Parathyroid adenoma (tissue), 2 donors: ENCODE measurements around the gene ZCCHC14.

Source experiments
- H2AFZ ChIP-seq: fragments of 300-600 bp; sonication (generic); one replicate; pipeline ENCODE4 v1.7.0; 2017; ENCODE audit warnings: antibody characterized with exemption, mild to moderate bottlenecking
- H3K27ac ChIP-seq: fragments of 300-600 bp; sonication (generic); one replicate; pipeline ENCODE4 v1.7.0; 2017
- H3K27me3 ChIP-seq: fragments of 300-600 bp; sonication (generic); one replicate; pipeline ENCODE4 v1.7.0; 2017; ENCODE audit warnings: low read length; ENCODE audit not compliant: control insufficient read depth, insufficient read depth
- H3K36me3 ChIP-seq: fragments of 300-600 bp; sonication (generic); one replicate; pipeline ENCODE4 v1.7.0; 2017; ENCODE audit warnings: low read length; ENCODE audit not compliant: control insufficient read depth, insufficient read depth
- H3K4me1 ChIP-seq: fragments of 300-600 bp; sonication (generic); one replicate; pipeline ENCODE4 v1.7.0; 2017; ENCODE audit warnings: control low read depth
- H3K4me2 ChIP-seq: fragments of 300-600 bp; sonication (generic); one replicate; pipeline ENCODE4 v1.7.0; 2017; ENCODE audit warnings: low read length
- H3K4me3 ChIP-seq: fragments of 300-600 bp; sonication (generic); one replicate; pipeline ENCODE4 v1.7.0; 2017; ENCODE audit warnings: low read depth, low read length
- H3K79me2 ChIP-seq: fragments of 300-600 bp; sonication (generic); one replicate; pipeline ENCODE4 v1.7.0; 2017; ENCODE audit warnings: control low read depth
- H3K9ac ChIP-seq: fragments of 300-600 bp; sonication (generic); one replicate; pipeline ENCODE4 v1.7.0; 2017; ENCODE audit warnings: mild to moderate bottlenecking
- H3K9me3 ChIP-seq: fragments of 300-600 bp; sonication (generic); one replicate; pipeline ENCODE4 v1.7.0; 2017; ENCODE audit warnings: low read length; ENCODE audit not compliant: control insufficient read depth
- CTCF ChIP-seq: fragments of 300-600 bp; sonication (generic); IDR thresholded peaks from one replicate; pipeline ENCODE4 v1.7.0; 2017; ENCODE audit warnings: antibody characterized with exemption, mild to moderate bottlenecking
- donor health status: primary hyperparathyroidism.

Gene ZCCHC14

GRCh38 chr16:87369796-87370719 is 122.8 kb downstream of the ZCCHC14 start:
- H3K4me1 ChIP-seq: peaks cover 3% of the 10 kb centered on the region
- H3K9me3 ChIP-seq: no peaks in the 10 kb centered on the region
- no peaks in the 10 kb centered on the region for H3K36me3 ChIP-seq
- H2AFZ ChIP-seq: no peak overlapping the region
- TF ChIP-seq CTCF: no peak
- H3K79me2 ChIP-seq: peaks cover 88% of the 10 kb centered on the region
- no peak overlapping the region for H3K4me2 ChIP-seq
- H3K27ac ChIP-seq: no peak overlapping the region
- no peaks in the 10 kb centered on the region for H3K27me3 ChIP-seq
- H3K4me3 ChIP-seq: no peak overlapping the region
- H3K9ac ChIP-seq: no peak overlapping the region

- Histone ChIP-seq H3K9ac (no peak overlapping the region), H2AFZ (no peak overlapping the region), H3K4me3 (no peak overlapping the region), H3K79me2 (peaks cover 80% of the 10 kb centered on the region), H3K4me1 (peaks cover 7% of the 10 kb centered on the region), H3K36me3 (no peaks in the 10 kb centered on the region), H3K27ac (no peak overlapping the region), H3K9me3 (no peaks in the 10 kb centered on the region), H3K4me2 (no peak overlapping the region), H3K27me3 (no peaks in the 10 kb centered on the region)
- TF ChIP-seq CTCF: no peak
Observed at GRCh38 chr16:87369117-87369765, 123.6 kb downstream of the ZCCHC14 start.

GRCh38 chr16:87368029-87368770 is 124.6 kb downstream of the ZCCHC14 start:
- Histone ChIP-seq H2AFZ (no peak overlapping the region), H3K36me3 (no peaks in the 10 kb centered on the region), H3K27ac (peak overlapping the region; percentile 17), H3K4me2 (no peak overlapping the region), H3K9ac (no peak overlapping the region), H3K9me3 (no peaks in the 10 kb centered on the region), H3K79me2 (peaks cover 71% of the 10 kb centered on the region), H3K4me1 (peaks cover 14% of the 10 kb centered on the region), H3K4me3 (no peak overlapping the region), H3K27me3 (no peaks in the 10 kb centered on the region)
- no peak for TF ChIP-seq CTCF

DNA sequence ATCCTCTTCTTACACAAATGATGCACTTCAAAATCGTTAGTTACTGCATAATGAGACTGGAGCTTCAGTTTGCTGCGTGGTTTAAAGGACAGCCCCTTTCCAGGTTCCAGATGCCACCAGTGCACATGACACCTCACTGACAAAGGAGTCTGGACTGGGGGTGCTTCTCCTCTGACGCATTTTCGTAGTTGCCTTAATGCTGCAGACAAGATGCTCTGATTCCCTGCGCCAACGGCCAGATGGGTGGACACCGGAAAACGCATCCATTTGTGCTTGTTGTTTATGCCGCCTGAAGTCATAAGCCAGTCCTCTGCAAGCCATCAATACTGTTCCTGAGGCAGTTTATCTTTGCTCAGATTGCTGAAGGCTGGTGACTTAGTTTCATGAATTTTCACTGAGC is 125.3 kb downstream of the ZCCHC14 start:
- H2AFZ ChIP-seq: no peak overlapping the region
- peaks cover 65% of the 10 kb centered on the region for H3K79me2 ChIP-seq
- no peaks in the 10 kb centered on the region for H3K27me3 ChIP-seq
- no peak overlapping the region for H3K4me3 ChIP-seq
- peak overlapping the region; percentile 17 for H3K27ac ChIP-seq
- H3K4me1 ChIP-seq: peaks cover 17% of the 10 kb centered on the region
- no peak overlapping the region for H3K4me2 ChIP-seq
- H3K9ac ChIP-seq: no peak overlapping the region
- H3K9me3 ChIP-seq: no peaks in the 10 kb centered on the region
- H3K36me3 ChIP-seq: no peaks in the 10 kb centered on the region
- TF ChIP-seq CTCF: no peak
